Measurements from ENCODE around the gene PDK1.
"Not testable (repeated sequence)": the region's sequence is repeated elsewhere in the genome, so short reads cannot be mapped to it uniquely, and the experiment has no call there.

The PDK1 gene

GRCh38 chr2:172555522-172556283, at the start of gene PDK1:
Gene PDK1, plus strand, starts transcription at chr2:172556090. Its CDS starts 61 bp downstream, at chr2:172556151.
- peak; percentile 79 to 81 for DNase-seq (ENCODE audit: low read depth in 2 of 2)

GRCh38 chr2:172507199-172507598, 48.7 kb upstream of the PDK1 start:
- no peak for DNase-seq (ENCODE audit: low read depth in 2 of 2)

GRCh38 chr2:172510088-172510487, 45.8 kb upstream of the PDK1 start:
- DNase-seq (ENCODE audit: low read depth in 2 of 2): no peak

- DNase-seq (ENCODE audit: low read depth in 2 of 2): no peak
Measured at GRCh38 chr2:172510548-172510947, 45.3 kb upstream of the PDK1 start.

- no peak for DNase-seq (ENCODE audit: low read depth in 2 of 2)
Measured at GRCh38 chr2:172512810-172513523, 42.9 kb upstream of the PDK1 start.

- DNase-seq (ENCODE audit: low read depth in 2 of 2): no peak
Measured at GRCh38 chr2:172513524-172513900, 42.4 kb upstream of the PDK1 start.

- DNase-seq (ENCODE audit: low read depth in 2 of 2): no peak
Measured at GRCh38 chr2:172513935-172514586, 41.8 kb upstream of the PDK1 start.

- DNase-seq (ENCODE audit: low read depth in 2 of 2): no peak
Measured at GRCh38 chr2:172516299-172516698, 39.6 kb upstream of the PDK1 start.

GRCh38 chr2:172518995-172519394, 36.9 kb upstream of the PDK1 start:
- no peak for DNase-seq (ENCODE audit: low read depth in 2 of 2)

- DNase-seq (ENCODE audit: low read depth in 2 of 2): no peak
Measured at GRCh38 chr2:172525601-172526000, 30.3 kb upstream of the PDK1 start.

GRCh38 chr2:172531309-172531708, 24.6 kb upstream of the PDK1 start:
- DNase-seq (ENCODE audit: low read depth in 2 of 2): no peak

- not testable (repeated sequence) for DNase-seq (ENCODE audit: low read depth in 2 of 2)
Measured at GRCh38 chr2:172532461-172532860, 23.4 kb upstream of the PDK1 start.

GRCh38 chr2:172533687-172534086, 22.2 kb upstream of the PDK1 start:
- no peak for DNase-seq (ENCODE audit: low read depth in 2 of 2)

- no peak for DNase-seq (ENCODE audit: low read depth in 2 of 2)
Measured at GRCh38 chr2:172535119-172535518, 20.8 kb upstream of the PDK1 start.

GRCh38 chr2:172537851-172538250, 18.0 kb upstream of the PDK1 start:
- not testable (repeated sequence) for DNase-seq (ENCODE audit: low read depth in 2 of 2)

GRCh38 chr2:172539767-172540166, 16.1 kb upstream of the PDK1 start:
- no peak for DNase-seq (ENCODE audit: low read depth in 2 of 2)

- no peak for DNase-seq (ENCODE audit: low read depth in 2 of 2)
Measured at GRCh38 chr2:172540421-172540820, 15.5 kb upstream of the PDK1 start.

GRCh38 chr2:172545408-172546075, 10.3 kb upstream of the PDK1 start:
- no peak for DNase-seq (ENCODE audit: low read depth in 2 of 2)

GRCh38 chr2:172549131-172549530, 6.8 kb upstream of the PDK1 start:
- no peak for DNase-seq (ENCODE audit: low read depth in 2 of 2)

GRCh38 chr2:172549802-172550201, 6.1 kb upstream of the PDK1 start:
- not testable (repeated sequence) for DNase-seq (ENCODE audit: low read depth in 2 of 2)

- no peak for DNase-seq (ENCODE audit: low read depth in 2 of 2)
Measured at GRCh38 chr2:172550419-172550818, 5.5 kb upstream of the PDK1 start.

- DNase-seq (ENCODE audit: low read depth in 2 of 2): no peak
Measured at GRCh38 chr2:172551271-172551670, 4.6 kb upstream of the PDK1 start.
